GM23338 (cell line): Measurements from ENCODE around the gene KLHL40. TPM values are rescaled to one million over a fixed set of nuclear protein-coding genes. Genes with fewer than 3 reads are reported as not detected.

Experiments
- ATAC-seq: fragments of 200-7000 bp; cut with Tn5 transposase; 3 replicates; pipeline ENCODE4 v1.9.1; 2020
- DNase-seq: peaks from one replicate; pipeline ENCODE4 v3.0.0-alpha.2; 2015; ENCODE audit warnings: low spot score
- H2AFZ ChIP-seq: fragments of 200-600 bp; sonication (generic); 2 replicates; pipeline ENCODE4 v1.8.0; 2016; ENCODE audit warnings: antibody characterized with exemption, mild to moderate bottlenecking, moderate library complexity
- H3F3A ChIP-seq: fragments of 200-600 bp; sonication (generic); replicated peaks from 2 replicates; pipeline ENCODE4 v1.8.0; 2017; ENCODE audit warnings: antibody characterized with exemption, mixed run types, low read depth
- H3K27ac ChIP-seq: fragments of 200-600 bp; sonication (generic); 2 replicates; pipeline ENCODE4 v1.6.1; 2016; ENCODE audit warnings: low read depth
- H3K27me3 ChIP-seq: fragments of 200-600 bp; sonication (generic); 2 replicates; pipeline ENCODE4 v1.8.0; 2016; ENCODE audit warnings: mild to moderate bottlenecking, mixed run types, moderate library complexity; ENCODE audit not compliant: insufficient read depth
- H3K36me3 ChIP-seq: fragments of 200-600 bp; sonication (generic); 2 replicates; pipeline ENCODE4 v1.8.0; 2016; ENCODE audit warnings: mild to moderate bottlenecking; ENCODE audit not compliant: insufficient read depth
- H3K4me1 ChIP-seq: fragments of 200-600 bp; sonication (generic); 2 replicates; pipeline ENCODE4 v1.8.0; 2016; ENCODE audit warnings: mild to moderate bottlenecking, moderate library complexity; ENCODE audit not compliant: insufficient read depth
- H3K4me2 ChIP-seq: fragments of 200-600 bp; sonication (generic); 2 replicates; pipeline ENCODE4 v1.7.1; 2017; ENCODE audit warnings: mixed run types
- H3K4me3 ChIP-seq: fragments of 200-600 bp; sonication (generic); 2 replicates; pipeline ENCODE4 v1.6.1; 2016; ENCODE audit warnings: mixed run types
- H3K79me2 ChIP-seq: fragments of 200-600 bp; sonication (generic); replicated peaks from 2 replicates; pipeline ENCODE4 v1.8.0; 2017; ENCODE audit warnings: mild to moderate bottlenecking; ENCODE audit not compliant: insufficient read depth
- H3K9me2 ChIP-seq: fragments of 200-600 bp; sonication (generic); 2 replicates; pipeline ENCODE4 v1.8.0; 2017; ENCODE audit not compliant: insufficient read depth
- H4K20me1 ChIP-seq: fragments of 200-600 bp; sonication (generic); replicated peaks from 2 replicates; pipeline ENCODE4 v1.8.0; 2017; ENCODE audit warnings: mild to moderate bottlenecking; ENCODE audit not compliant: insufficient read depth
- H3K27ac Mint-ChIP-seq: 2 replicates; pipeline ENCODE4 v1.8.0; 2020; ENCODE audit warnings: inconsistent platforms, mild to moderate bottlenecking, moderate library complexity, mixed read lengths
- H3K27me3 Mint-ChIP-seq: 3 replicates; pipeline ENCODE4 v1.8.0; 2022; ENCODE audit warnings: low read depth, mild to moderate bottlenecking, moderate library complexity, mixed read lengths, inconsistent platforms; ENCODE audit not compliant: insufficient read depth, poor library complexity
- H3K36me3 Mint-ChIP-seq: 3 replicates; pipeline ENCODE4 v1.8.0; 2021; ENCODE audit warnings: low read depth, mild to moderate bottlenecking, inconsistent platforms, moderate library complexity, mixed read lengths
- H3K4me1 Mint-ChIP-seq: 3 replicates; pipeline ENCODE4 v1.8.0; 2020; ENCODE audit warnings: mild to moderate bottlenecking, inconsistent platforms, mixed read lengths
- H3K4me3 Mint-ChIP-seq: 3 replicates; pipeline ENCODE4 v1.8.0; 2021; ENCODE audit warnings: moderate library complexity, mild to moderate bottlenecking, inconsistent platforms, mixed read lengths
- H3K9me3 Mint-ChIP-seq: 3 replicates; pipeline ENCODE4 v1.8.0; 2020; ENCODE audit warnings: moderate library complexity, mild to moderate bottlenecking, inconsistent platforms, mixed read lengths
- CREB1 ChIP-seq: fragments of 250-450 bp; sonication (Bioruptor Pico); IDR thresholded peaks from 2 replicates; pipeline ENCODE4 v1.5.0; 2020; ENCODE audit warnings: low read depth, mild to moderate bottlenecking, moderate library complexity
- JUNB ChIP-seq: IDR thresholded peaks from one replicate; pipeline ENCODE4 v1.6.1; 2016; ENCODE audit warnings: antibody characterized with exemption; ENCODE audit not compliant: unreplicated experiment
- POLR2AphosphoS5 ChIP-seq: IDR thresholded peaks from 2 replicates; pipeline ENCODE4 v1.6.1; 2016; ENCODE audit warnings: antibody characterized with exemption, low read depth
- REST ChIP-seq: IDR thresholded peaks from one replicate; pipeline ENCODE4 v1.6.1; 2018; ENCODE audit warnings: antibody characterized with exemption; ENCODE audit not compliant: unreplicated experiment
- STAT1 ChIP-seq: IDR thresholded peaks from one replicate; pipeline ENCODE4 v1.6.1; 2016; ENCODE audit warnings: antibody characterized with exemption; ENCODE audit not compliant: unreplicated experiment
- ZNF114 ChIP-seq: fragments of 250-450 bp; sonication (Bioruptor Pico); IDR thresholded peaks from 2 replicates; pipeline ENCODE4 v1.5.0; 2020; ENCODE audit warnings: mild to moderate bottlenecking, moderate library complexity
- ZNF331 ChIP-seq: fragments of 250-450 bp; sonication (Bioruptor Pico); IDR thresholded peaks from 2 replicates; pipeline ENCODE4 v1.5.0; 2020; ENCODE audit warnings: low read depth, mild to moderate bottlenecking, moderate library complexity
- ZNF462 ChIP-seq: fragments of 250-450 bp; sonication (Bioruptor Pico); IDR thresholded peaks from 2 replicates; pipeline ENCODE4 v1.5.0; 2020; ENCODE audit warnings: mild to moderate bottlenecking, moderate library complexity
- polyA plus RNA-seq: library from polyadenylated mRNA; unstranded; fragments of >200 nt; fragmentation: Nextera tagmentation; extraction: Ambion mirVana; gene quantifications from 2 replicates; pipeline ENCODE4 v1.2.1, GENCODE V29; 2016
- total RNA-seq: library from RNA; depleted of rRNA; stranded (reverse); fragments of >200 nt; shearing (Covaris generic); gene quantifications from 2 replicates; pipeline ENCODE4 v1.2.3, GENCODE V29; 2014

KLHL40 gene
- total and polyA plus RNA-seq, 2 experiments from 2014 or later: not detected

GRCh38 chr3:42680806-42681205 is 4.5 kb upstream of the KLHL40 start:
- Mint-ChIP-seq H3K27ac (no peak overlapping the region), H3K27me3 (no peaks in the 10 kb centered on the region), H3K4me1 (peaks cover 2% of the 10 kb centered on the region; the same call in 2 of the 3 replicates), H3K4me3 (no peak overlapping the region), H3K36me3 (no peaks in the 10 kb centered on the region), H3K9me3 (peaks cover 8% of the 10 kb centered on the region; the same call in 1 of the 3 replicates)
- H2AFZ ChIP-seq: no peak overlapping the region
- no peaks in the 10 kb centered on the region for H3K27me3 ChIP-seq
- no peak for ATAC-seq
- H3K27ac ChIP-seq: no peak overlapping the region
- no peaks in the 10 kb centered on the region for H3K9me2 ChIP-seq
- H3K4me2 ChIP-seq: no peak overlapping the region
- H3K36me3 ChIP-seq: no peaks in the 10 kb centered on the region
- H3F3A ChIP-seq: no peaks in the 10 kb centered on the region
- TF ChIP-seq CREB1 (no peak), POLR2AphosphoS5 (no peak), JUNB (no peak), ZNF331 (no peak), ZNF114 (no peak), REST (no peak), STAT1 (no peak)
- H3K4me1 ChIP-seq: no peaks in the 10 kb centered on the region
- DNase-seq: no peak
- H4K20me1 ChIP-seq: no peaks in the 10 kb centered on the region
- no peaks in the 10 kb centered on the region for H3K79me2 ChIP-seq
- H3K4me3 ChIP-seq: no peak overlapping the region

GRCh38 chr3:42681361-42682038 is 3.8 kb upstream of the KLHL40 start:
- Histone ChIP-seq H3K4me3 (no peak overlapping the region), H2AFZ (no peak overlapping the region), H3K4me2 (no peak overlapping the region), H3K27ac (no peak overlapping the region), H3K36me3 (no peaks in the 10 kb centered on the region), H3K79me2 (no peaks in the 10 kb centered on the region), H3K4me1 (no peaks in the 10 kb centered on the region), H3K9me2 (no peaks in the 10 kb centered on the region), H3F3A (no peaks in the 10 kb centered on the region), H4K20me1 (no peaks in the 10 kb centered on the region), H3K27me3 (no peaks in the 10 kb centered on the region)
- DNase-seq (no peak), ATAC-seq (no peak)
- no peaks in the 10 kb centered on the region for H3K36me3 Mint-ChIP-seq
- no peak overlapping the region for H3K4me3 Mint-ChIP-seq
- peaks cover 4% of the 10 kb centered on the region for H3K27me3 Mint-ChIP-seq
- peaks cover 4% of the 10 kb centered on the region; the same call in 1 of the 3 replicates for H3K9me3 Mint-ChIP-seq
- H3K27ac Mint-ChIP-seq: no peak overlapping the region
- peaks cover 2% of the 10 kb centered on the region; the same call in 2 of the 3 replicates for H3K4me1 Mint-ChIP-seq
- no peak for TF ChIP-seq REST
- TF ChIP-seq POLR2AphosphoS5: no peak
- no peak for TF ChIP-seq ZNF462
- TF ChIP-seq CREB1: no peak
